ENCODE results near the gene FFAR2.
"Not testable (repeated sequence)": the region's sequence is repeated elsewhere in the genome, so short reads cannot be mapped to it uniquely, and the experiment has no call there.

FFAR2 gene

DNA sequence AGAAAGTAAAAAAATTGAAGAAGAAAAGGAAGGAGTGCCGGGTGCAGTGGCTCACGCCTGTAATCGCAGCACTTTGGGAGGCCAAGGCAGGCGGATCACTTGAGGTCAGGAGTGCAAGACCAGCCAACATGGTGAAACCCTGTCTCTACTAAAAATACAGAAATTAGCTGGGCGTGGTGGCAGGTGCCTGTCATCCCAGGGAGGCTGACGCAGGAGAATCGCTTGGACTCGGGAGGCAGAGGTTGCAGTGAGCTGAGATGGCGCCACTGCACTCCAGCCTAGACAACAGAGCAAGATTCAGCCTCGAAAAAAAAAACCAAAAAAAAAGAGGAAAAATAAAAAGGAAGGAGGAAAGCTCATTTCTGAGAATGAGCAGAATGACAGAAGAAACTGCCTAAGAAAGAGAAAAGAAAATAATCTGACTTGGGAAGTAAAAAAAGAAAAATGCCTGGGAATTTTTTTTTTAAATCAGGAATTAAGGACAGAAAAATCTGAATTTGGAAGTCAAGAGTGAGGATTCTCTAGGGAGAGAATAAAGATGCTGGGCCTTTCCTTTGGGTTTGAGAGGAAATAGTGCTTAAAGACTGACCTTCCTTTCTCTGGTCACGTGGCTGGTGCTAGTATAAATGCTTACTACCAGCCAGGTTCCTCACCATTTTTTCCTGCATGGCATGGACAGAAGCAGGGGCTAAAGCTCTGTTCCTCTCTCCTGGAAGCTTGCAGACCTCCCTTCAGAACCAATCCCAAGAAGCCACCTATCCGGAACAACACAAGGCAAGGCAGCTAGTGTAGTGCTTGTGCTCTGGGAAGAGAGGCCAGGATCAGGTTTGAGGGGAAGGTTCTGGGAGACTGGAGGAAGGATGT, at the start of gene FFAR2:
Gene FFAR2, plus strand, starts transcription at position 652 of the 864 bp plus-strand sequence. CDS start 1,458 bp downstream, outside the sequence.
- no peak for DNase-seq (ENCODE audit: low spot score)

GRCh38 chr19:35398570-35398969, 49.5 kb upstream of the FFAR2 start:
- no peak for DNase-seq (ENCODE audit: low spot score)

DNA sequence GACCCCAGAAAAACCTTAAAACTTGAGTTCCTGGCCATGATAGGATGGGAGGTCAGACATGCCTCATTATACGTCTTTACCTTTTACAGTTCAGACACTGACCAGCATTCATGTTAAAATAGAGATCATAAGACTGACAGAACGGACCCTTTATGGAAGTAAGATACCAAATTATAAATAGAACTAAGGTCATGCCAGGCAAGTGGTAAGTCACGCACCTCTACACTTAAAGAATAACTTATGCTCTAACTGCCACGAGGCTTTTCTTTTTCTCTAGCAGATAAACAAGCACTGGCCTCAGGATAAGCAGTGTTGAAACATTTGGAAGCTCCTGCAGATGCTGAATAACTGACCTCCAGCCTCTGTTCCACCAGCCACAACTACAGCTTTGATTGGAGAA, 48.8 kb upstream of the FFAR2 start:
- no peak for DNase-seq (ENCODE audit: low spot score)

- no peak for DNase-seq (ENCODE audit: low spot score)
Observed at GRCh38 chr19:35399948-35400772, 47.9 kb upstream of the FFAR2 start.

- DNase-seq (ENCODE audit: low spot score), result no peak
Observed at GRCh38 chr19:35400773-35401100, 47.3 kb upstream of the FFAR2 start.

DNA sequence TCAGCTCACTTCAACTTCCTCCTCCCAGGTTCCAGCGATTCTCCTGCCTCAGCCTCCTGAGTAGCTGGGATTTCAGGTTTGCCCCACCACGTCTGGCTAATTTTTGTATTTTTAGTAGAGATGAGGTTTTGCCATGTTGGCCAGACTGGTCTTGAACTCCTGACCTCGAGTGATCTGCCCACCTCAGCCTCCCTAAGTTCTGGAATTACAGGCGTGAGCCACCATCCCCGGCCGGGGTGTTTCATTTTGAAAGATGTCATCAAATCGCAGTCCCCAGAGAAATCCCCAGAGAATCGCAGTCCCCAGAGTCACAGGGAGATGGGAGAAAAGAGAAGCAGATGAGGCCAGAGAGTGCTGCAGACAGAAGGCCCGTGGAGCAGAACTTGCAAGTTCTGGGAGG, 46.6 kb upstream of the FFAR2 start:
- not testable (repeated sequence) for DNase-seq (ENCODE audit: low spot score)

- no peak for DNase-seq (ENCODE audit: low spot score)
Observed at GRCh38 chr19:35403116-35403760, 44.8 kb upstream of the FFAR2 start.

- DNase-seq (ENCODE audit: low spot score), result no peak
Observed at GRCh38 chr19:35404879-35405622, 43.0 kb upstream of the FFAR2 start.

DNA sequence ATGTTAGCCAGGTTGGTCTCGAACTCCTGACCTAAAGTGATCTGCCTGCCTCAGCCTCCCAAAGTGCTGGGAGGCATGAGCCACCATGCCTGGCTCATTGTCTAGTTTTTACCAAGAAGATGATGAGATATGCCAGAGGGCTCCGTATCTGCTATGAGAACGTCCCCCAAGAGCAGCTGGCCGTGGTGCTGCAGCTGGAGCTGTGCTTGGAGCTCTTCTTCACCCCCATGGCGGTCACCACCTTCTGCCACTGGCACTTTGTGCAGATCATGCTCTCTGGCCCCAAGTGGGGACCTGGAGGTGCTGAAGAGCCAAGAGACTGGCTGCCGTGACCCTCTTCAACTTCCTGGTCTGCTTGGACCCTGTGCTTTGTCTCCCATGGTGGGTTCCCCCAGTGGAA, 40.4 kb upstream of the FFAR2 start:
- no peak for DNase-seq (ENCODE audit: low spot score)

DNA sequence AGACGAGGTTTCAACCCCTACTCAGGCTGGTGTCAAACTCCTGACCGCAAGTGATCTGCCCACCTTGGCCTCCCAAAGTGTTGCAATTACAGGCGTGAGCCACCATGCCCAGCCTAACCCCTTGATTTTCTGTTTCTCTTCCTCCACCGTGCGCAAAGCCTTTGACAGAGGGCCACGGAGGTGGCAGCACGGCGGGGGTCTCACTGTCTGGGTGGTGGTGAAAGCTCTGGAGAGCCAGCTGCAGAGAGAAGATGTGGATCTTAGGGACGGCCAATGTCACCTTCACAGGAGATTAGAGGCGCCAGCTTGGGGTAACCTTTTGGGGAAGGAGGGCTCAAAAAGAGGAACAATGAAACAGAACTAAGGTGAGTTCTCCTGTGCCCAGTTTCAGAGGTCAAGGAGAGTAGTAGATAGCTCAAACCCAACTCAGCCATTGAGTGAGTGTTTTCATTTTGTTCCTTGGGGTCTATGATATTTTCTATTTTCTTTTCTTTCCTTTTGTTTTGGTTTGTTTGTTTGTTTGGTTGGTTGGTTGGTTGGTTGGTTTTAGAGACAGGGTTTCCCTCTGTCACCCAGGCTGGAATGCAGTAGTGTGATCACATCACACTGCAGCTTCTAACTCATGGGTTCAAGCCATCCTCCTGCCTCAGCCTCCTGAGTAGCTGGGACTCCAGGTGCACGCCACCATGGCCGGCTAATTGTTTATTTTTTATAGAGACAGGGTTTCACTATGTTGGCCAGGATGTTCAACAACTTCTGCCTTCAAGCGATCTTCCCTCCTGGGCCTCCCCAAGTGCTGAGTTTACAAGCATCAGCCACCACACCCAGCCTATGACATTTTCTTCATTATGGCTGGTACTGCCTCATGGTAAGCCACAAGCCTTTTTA, 39.5 kb upstream of the FFAR2 start:
- DNase-seq (ENCODE audit: low spot score), result no peak

DNA sequence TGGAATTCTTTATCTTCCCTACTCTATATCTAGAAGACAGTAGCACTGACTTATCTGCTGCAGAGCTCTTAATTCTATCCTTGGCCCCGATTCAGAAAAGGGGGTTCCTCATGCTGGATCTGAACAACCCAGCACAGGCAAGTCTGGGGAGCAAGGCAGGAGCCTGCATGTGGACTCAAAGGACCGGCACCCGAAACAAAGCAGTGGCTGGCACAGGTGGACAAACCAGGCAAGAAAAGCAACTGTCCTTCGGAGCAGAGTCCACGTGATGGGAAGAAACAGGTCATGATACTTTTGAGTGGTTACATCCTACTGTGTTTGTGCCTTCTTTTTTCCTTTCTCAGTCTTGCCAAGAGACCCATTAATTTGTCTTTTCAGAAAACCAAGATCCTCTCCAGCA, 38.9 kb upstream of the FFAR2 start:
- DNase-seq (ENCODE audit: low spot score), result no peak

- no peak for DNase-seq (ENCODE audit: low spot score)
Observed at GRCh38 chr19:35410487-35410886, 37.6 kb upstream of the FFAR2 start.

GRCh38 chr19:35414442-35414841, 33.6 kb upstream of the FFAR2 start:
- DNase-seq (ENCODE audit: low spot score), result no peak

DNA sequence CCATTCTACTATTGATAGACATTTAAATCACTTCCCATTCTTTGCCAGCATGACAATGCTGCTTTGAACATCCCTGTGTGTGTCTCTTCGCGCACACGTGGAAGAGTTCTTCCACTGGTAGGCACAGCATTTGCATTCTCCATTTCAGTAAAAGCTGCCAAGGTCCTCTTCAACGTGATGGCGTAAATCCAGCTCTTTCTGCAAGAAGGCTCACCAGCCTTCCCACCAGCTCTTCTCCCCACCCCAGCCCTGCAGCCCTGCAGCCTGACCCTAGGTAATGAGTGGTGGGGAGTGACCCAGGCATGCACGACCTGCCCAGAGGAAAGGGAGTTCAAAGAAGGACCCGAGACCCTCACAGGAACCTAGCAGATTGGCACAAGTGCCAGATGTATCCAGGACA, 31.7 kb upstream of the FFAR2 start:
- no peak for DNase-seq (ENCODE audit: low spot score)

DNA sequence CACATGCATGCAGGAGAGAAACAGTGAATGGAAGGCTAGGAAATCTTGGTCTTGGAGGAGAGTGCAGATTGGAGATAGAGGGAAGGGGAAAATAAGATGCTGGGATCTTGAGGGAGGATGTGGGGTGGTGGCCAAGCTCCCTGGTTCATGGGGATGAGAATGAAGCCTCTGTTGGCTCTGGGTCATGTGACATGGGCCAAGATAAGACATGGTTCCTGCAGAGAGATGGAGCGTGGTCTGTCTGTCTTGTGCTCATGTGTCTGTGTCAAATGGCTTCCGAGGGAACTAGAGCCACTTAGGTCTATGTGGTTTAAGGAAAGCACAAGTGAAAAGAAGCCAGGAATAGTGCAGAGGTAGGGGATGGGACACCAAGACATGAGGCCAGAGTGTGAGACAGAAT, 30.8 kb upstream of the FFAR2 start:
- DNase-seq (ENCODE audit: low spot score), result no peak

DNA sequence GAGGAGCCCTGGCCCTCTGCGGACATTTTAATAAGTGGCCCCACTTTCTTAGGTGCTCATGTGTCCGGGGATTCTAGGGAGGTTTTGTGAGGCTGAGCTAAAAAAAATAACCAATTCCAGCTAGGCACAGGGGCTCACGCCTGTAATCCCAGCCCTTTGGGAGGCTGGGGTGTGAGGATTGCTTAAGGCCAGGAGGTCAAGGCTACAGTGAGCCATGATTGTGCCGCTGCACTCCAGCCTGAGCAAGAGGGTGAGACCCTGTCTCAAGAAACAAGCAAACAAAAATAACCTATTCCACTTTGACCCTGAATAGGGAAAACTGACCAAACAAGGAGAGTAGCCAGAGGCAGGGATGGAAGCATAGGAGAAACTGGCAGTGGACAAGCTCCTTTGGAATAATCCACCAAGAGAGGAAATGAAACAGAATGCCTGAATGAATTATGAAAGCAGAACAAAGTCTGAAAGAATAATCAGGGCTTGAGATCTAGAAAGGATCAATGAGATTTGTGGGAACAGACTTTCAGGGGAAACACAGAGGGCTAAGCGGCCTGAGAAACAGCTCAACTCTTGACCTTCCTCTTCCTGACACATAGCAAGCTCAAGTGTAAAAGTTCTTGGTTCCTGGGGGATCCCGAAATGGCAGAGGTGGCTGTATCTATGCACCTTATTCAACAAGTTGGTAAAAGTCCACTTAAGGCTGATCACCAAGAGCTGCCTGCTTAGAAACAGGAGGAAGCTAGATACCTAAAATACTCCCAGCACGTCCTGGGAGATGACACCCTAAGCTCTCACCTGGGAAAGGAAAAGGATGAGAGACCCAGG, 30.1 kb upstream of the FFAR2 start:
- DNase-seq (ENCODE audit: low spot score), result no peak

- DNase-seq (ENCODE audit: low spot score), result no peak
Observed at GRCh38 chr19:35419046-35419445, 29.0 kb upstream of the FFAR2 start.

GRCh38 chr19:35419805-35420204, 28.3 kb upstream of the FFAR2 start:
- DNase-seq (ENCODE audit: low spot score), result no peak

GRCh38 chr19:35421362-35421761, 26.7 kb upstream of the FFAR2 start:
- no peak for DNase-seq (ENCODE audit: low spot score)

DNA sequence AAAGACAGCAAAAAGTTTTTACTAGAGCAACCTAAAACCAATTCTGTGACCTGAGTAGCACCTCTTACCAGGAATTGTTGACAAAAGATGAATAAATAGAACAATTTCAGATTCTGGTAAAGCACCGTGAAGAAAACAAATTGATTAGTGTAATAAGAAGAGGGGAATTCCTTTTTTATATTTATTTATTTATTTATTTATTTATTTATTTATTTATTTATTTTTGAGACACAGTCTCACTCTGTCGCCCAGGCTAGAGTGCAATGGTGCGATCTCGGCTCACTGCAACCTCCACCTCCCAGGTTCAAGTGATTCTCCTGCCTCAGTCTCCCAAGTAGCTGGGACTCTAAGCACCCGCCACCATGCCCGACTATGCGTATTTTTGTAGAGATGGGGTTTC, 24.7 kb upstream of the FFAR2 start:
- not testable (repeated sequence) for DNase-seq (ENCODE audit: low spot score)

Measured in CD4-positive, alpha-beta T cell treated with Interleukin-6 at 100 ng/mL for 8 hours (primary cell).